Right renal pelvis (tissue), 4 donors: ENCODE results near the gene CDH22. TPM values are rescaled to one million over a fixed set of nuclear protein-coding genes. Genes with fewer than 3 reads are reported as not detected.

ENCODE experiments used
- DNase-seq, 4 donors: peaks; one replicate each; pipeline ENCODE4 v3.0.0-alpha.2; 2013; ENCODE audit warnings: low read depth in 4 of 4, low spot score in 3 of 4, missing footprints in 1 of 4
- polyA plus RNA-seq, 4 donors: library from polyadenylated mRNA; unstranded; fragments of 120-200 nt; gene quantifications; one replicate each; pipeline ENCODE4 v1.2.1, GENCODE V29; 2013; ENCODE audit not compliant: insufficient read length in 4 of 4

The CDH22 gene
- polyA plus RNA-seq, 4 donors = 0.07 to 0.12 TPM; not detected in 2

DNA sequence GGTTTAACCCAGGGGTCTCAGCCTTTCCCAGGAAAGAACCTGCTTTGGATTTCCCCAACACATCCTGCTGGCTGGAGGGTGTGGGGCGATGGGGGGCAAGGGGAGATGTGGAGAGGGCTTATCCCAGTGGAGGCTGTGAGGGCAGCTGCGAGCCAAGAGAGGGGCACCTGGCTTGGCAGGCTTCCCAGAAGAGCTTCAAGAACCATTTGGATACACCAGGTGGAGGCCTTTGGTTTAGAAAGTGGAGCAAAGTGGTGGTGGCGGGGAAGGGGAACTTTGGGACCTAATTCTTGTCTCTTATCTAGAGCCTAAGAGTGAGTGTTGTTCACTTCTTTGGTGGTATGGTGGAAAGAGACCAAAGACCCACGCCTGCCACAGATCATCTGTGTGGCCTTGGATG lies 177.8 kb downstream of the CDH22 start:
- no peak for DNase-seq

- DNase-seq = no peak
These were observed 178.3 kb downstream of the CDH22 start for GRCh38 chr20:46129955-46130481.

- no peak for DNase-seq
These were observed 179.8 kb downstream of the CDH22 start for GRCh38 chr20:46128310-46129151.

DNA sequence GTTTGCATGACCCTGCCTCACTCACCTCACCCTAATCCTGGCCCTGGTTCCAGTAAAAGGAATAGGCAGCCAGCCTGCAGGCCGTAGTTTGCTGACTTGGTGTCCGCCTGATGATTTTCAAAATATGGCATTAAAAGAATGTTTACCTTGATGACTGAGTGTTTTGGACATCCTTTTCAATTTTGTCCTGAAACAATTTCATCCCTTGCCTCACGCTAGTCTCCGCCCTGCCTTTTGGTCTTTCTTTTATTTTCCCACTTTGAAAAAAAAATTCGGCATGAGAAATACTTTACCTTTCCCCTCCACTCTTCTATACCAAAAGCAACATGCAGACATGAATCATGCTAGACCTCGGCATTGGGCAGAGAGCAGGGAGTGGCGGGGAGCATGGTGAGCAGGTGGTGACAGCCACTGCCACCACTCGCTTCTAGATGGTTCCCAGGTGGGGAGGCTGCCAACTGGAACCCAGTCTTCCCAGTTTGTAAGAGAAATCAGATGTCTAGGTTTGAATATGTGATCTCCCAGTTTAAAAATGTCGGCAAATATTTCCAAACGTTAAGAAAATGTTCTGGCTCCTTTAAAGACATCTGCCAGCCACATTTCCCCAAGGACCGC lies 180.8 kb downstream of the CDH22 start:
- DNase-seq = no peak

DNA sequence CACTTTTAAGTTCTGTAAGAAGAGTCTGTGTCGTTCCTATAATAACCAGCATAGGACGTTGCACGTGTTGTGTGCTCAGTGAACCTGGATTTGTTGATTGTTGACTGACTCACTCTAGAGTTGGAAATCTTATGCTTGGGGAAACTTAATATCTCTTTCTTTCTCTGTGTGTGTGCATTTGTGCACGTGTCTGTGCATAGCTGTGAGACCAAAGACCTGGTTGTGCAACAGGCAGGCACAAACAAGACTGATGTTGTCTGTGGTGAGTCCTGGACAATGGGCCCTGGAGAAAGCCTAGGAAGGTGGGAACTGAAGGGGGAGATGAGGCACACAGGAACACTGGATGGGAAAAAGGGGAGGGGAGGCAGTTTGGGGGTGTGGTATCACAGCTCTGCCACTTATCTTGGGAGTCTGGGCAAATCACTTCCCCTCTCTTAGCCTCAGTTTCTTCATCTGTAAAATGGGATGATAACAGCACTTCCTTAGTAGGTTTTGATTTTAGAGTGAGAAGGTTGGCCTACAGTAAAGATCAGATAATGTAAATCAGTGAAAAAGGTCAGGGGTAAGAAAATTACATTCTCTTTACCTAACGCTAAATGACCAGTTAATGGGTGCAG lies 181.8 kb downstream of the CDH22 start:
- no peak for DNase-seq

Other genes starting within 250 kb of the CDH22 start
- 10 to 100 TPM; 56.9 to 63.8 (median 60.0) TPM for gene NCOA5, start 218.5 kb downstream of the CDH22 start, polyA plus RNA-seq
- gene CD40, start 190.2 kb downstream of the CDH22 start, polyA plus RNA-seq = 1 to 10 TPM; 4.5 to 6.9 (median 5.9) TPM
- gene ELMO2, start 98.1 kb upstream of the CDH22 start, polyA plus RNA-seq = 10 to 100 TPM; 59.4 to 75.5 (median 60.8) TPM
- gene ZNF334, start 205.1 kb upstream of the CDH22 start, polyA plus RNA-seq = 10 to 100 TPM; 22.9 to 33.9 (median 28.2) TPM
- gene OCSTAMP, start 242.2 kb upstream of the CDH22 start, polyA plus RNA-seq = not detected